GM12878 (cell line): Measurements from ENCODE around the gene CSNK1A1. TPM values are rescaled to one million over a fixed set of nuclear protein-coding genes. Genes with fewer than 3 reads are reported as not detected.

ENCODE experiments used
- ATAC-seq: fragments of 200-7000 bp; cut with Tn5 transposase; 3 replicates; pipeline ENCODE4 v1.9.1; 2020; ENCODE audit warnings: mild to moderate bottlenecking, moderate library complexity
- BruUV-seq: library from RNA; stranded (reverse); fragments of 400-500 nt; replicated peaks from 2 replicates; lab custom pipeline; 2021; lab: Mats Ljungman, UMichigan
- CTCF ChIA-PET: fragments of 300-600 bp; sonication (Branson Sonifier 250); formaldehyde crosslinking; extraction: SDS; loops from one replicate; lab custom pipeline; 2021; ENCODE audit warnings: inconsistent platforms; lab: Yijun Ruan, JAX
- POLR2A ChIA-PET: fragments of 350-600 bp; formaldehyde crosslinking; extraction: SDS; loops from one replicate; lab custom pipeline; 2021; ENCODE audit warnings: inconsistent platforms; lab: Charles Lee
- RAD21 ChIA-PET: fragments of 300-600 bp; sonication (Branson Sonifier 250); formaldehyde crosslinking; loops from one replicate; lab custom pipeline; 2023; ENCODE audit warnings: antibody characterized with exemption; ENCODE audit not compliant: unreplicated experiment; lab: Charles Lee
- SMC1A ChIA-PET: fragments of 300-600 bp; sonication (Branson Sonifier 250); formaldehyde crosslinking; loops from one replicate; lab custom pipeline; 2023; ENCODE audit not compliant: unreplicated experiment, uncharacterized antibody; lab: Charles Lee
- DNase-seq: peaks from one replicate; pipeline ENCODE4 v3.0.0-alpha.2; 2011; ENCODE audit warnings: low read depth, low spot score
- FAIRE-seq: peaks from 3 replicates; lab custom pipeline; 2011; peaks lifted over from hg19 to GRCh38; lab: Jason Lieb, UNC
- H2AFZ ChIP-seq: 2 replicates; pipeline ENCODE4 v1.6.0; 2011; ENCODE audit warnings: low read depth, low read length, control low read depth; ENCODE audit not compliant: control insufficient read depth
- H3K27ac ChIP-seq: 2 replicates; pipeline ENCODE4 v1.5.1; 2011; ENCODE audit warnings: control low read depth; ENCODE audit not compliant: control insufficient read depth, insufficient read depth
- H3K27me3 ChIP-seq, 2 experiments: replicated peaks in 1 of 2; 2 replicates each; pipeline versions ENCODE4 v1.6.0 to v1.6.1; 2011; ENCODE audit warnings: low read length in 1 of 2; ENCODE audit not compliant: control insufficient read depth in 2 of 2, insufficient read depth in 2 of 2
- H3K36me3 ChIP-seq, 2 experiments: 2 replicates each; pipeline ENCODE4 v1.5.1; 2011; ENCODE audit warnings: low read length in 1 of 2; ENCODE audit not compliant: control insufficient read depth in 2 of 2, insufficient read depth in 2 of 2
- H3K4me1 ChIP-seq: 2 replicates; pipeline ENCODE4 v1.6.1; 2011; ENCODE audit warnings: mild to moderate bottlenecking, low read length, moderate library complexity, mixed read lengths; ENCODE audit not compliant: control insufficient read depth, insufficient read depth
- H3K4me2 ChIP-seq: 2 replicates; pipeline ENCODE4 v1.6.0; 2011; ENCODE audit warnings: control low read depth; ENCODE audit not compliant: control insufficient read depth, insufficient read depth
- H3K4me3 ChIP-seq: fragments of 200-600 bp; sonication (generic); 2 replicates; pipeline ENCODE4 v1.5.1; 2016
- H3K79me2 ChIP-seq: 2 replicates; pipeline ENCODE4 v1.6.0; 2011; ENCODE audit warnings: low read length; ENCODE audit not compliant: control insufficient read depth, insufficient read depth
- H3K9ac ChIP-seq: 2 replicates; pipeline ENCODE4 v1.8.0; 2011; ENCODE audit warnings: low read length, control low read depth, mixed read lengths; ENCODE audit not compliant: control insufficient read depth, insufficient read depth
- H3K9me3 ChIP-seq: replicated peaks from 3 replicates; pipeline ENCODE4 v1.5.1; 2011; ENCODE audit warnings: mild to moderate bottlenecking, low read length; ENCODE audit not compliant: control insufficient read depth, insufficient read depth
- H4K20me1 ChIP-seq: 2 replicates; pipeline ENCODE4 v1.6.0; 2011; ENCODE audit not compliant: control insufficient read depth, insufficient read depth
- CHD2 ChIP-seq: IDR thresholded peaks from 2 replicates; pipeline ENCODE4 v1.6.1; 2011; ENCODE audit warnings: low read depth, low read length, improper control_type of control experiment, borderline replicate concordance
- CREM ChIP-seq: IDR thresholded peaks from 2 replicates; pipeline ENCODE4 v1.6.1; 2014; ENCODE audit warnings: antibody characterized with exemption, low read depth
- GABPA ChIP-seq: IDR thresholded peaks from 2 replicates; pipeline ENCODE4 v1.6.1; 2014; ENCODE audit warnings: antibody characterized with exemption, low read depth, mild to moderate bottlenecking, inconsistent platforms
- IKZF1 ChIP-seq: fragments of 450-650 bp; conservative IDR thresholded peaks from 2 replicates; pipeline ENCODE4 v1.6.1; 2017; ENCODE audit warnings: antibody characterized with exemption, mild to moderate bottlenecking
- IRF3 ChIP-seq: fragments of 450-650 bp; IDR thresholded peaks from 2 replicates; pipeline ENCODE4 v1.6.1; 2014; ENCODE audit warnings: mild to moderate bottlenecking
- MEF2B ChIP-seq: fragments of 450-650 bp; IDR thresholded peaks from 2 replicates; pipeline ENCODE4 v1.6.1; 2018; ENCODE audit warnings: mild to moderate bottlenecking, moderate library complexity; ENCODE audit not compliant: partially characterized antibody, poor library complexity, severe bottlenecking
- MTA3 ChIP-seq: IDR thresholded peaks from 2 replicates; pipeline ENCODE4 v1.6.1; 2012; ENCODE audit warnings: low read length, inconsistent platforms, borderline replicate concordance
- POLR2A ChIP-seq: IDR thresholded peaks from 2 replicates; pipeline ENCODE4 v1.6.1; 2011; ENCODE audit warnings: low read depth, mild to moderate bottlenecking, low read length
- RELA ChIP-seq: fragments of 450-650 bp; IDR thresholded peaks from 2 replicates; pipeline ENCODE4 v1.8.0; 2014; ENCODE audit warnings: borderline replicate concordance; ENCODE audit not compliant: partially characterized antibody
- SMAD1 ChIP-seq: fragments of 450-650 bp; IDR thresholded peaks from 2 replicates; pipeline ENCODE4 v1.6.1; 2018; ENCODE audit warnings: mild to moderate bottlenecking, low read depth; ENCODE audit not compliant: partially characterized antibody
- SRF ChIP-seq, 2 experiments: IDR thresholded peaks; 2 replicates each; pipeline ENCODE4 v1.6.1; 2011; ENCODE audit warnings: low read depth in 2 of 2, low read length in 2 of 2, mild to moderate bottlenecking in 1 of 2, moderate library complexity in 1 of 2
- TCF12 ChIP-seq: IDR thresholded peaks from 2 replicates; pipeline ENCODE4 v1.6.1; 2011; ENCODE audit warnings: low read depth, mild to moderate bottlenecking, low read length
- ZNF592 ChIP-seq: fragments of 450-650 bp; IDR thresholded peaks from 2 replicates; pipeline ENCODE4 v1.6.1; 2017; ENCODE audit warnings: mild to moderate bottlenecking, moderate library complexity
- WGBS: methylation state at CpG from one replicate; pipeline ENCODE4 v1.1.6; 2016; ENCODE audit warnings: low lambda C conversion rate; ENCODE audit not compliant: insufficient replicate concordance, insufficient coverage; ENCODE audit errors: missing lambda C conversion rate; 5-methylcytosine and 5-hydroxymethylcytosine counted together
- in situ Hi-C: fragments of 300-500 bp; cut with MboI; formaldehyde crosslinking; loops from 9 replicates; pipeline ENCODE4 v1.14.3; 2018; ENCODE audit warnings: mixed read lengths
- intact Hi-C: fragments of 100-400 bp; cut with micrococcal nuclease; formaldehyde crosslinking; loops from one replicate; pipeline ENCODE4 v1.14.2; 2022; ENCODE audit not compliant: unreplicated experiment
- polyA plus RNA-seq, 11 experiments: library from polyadenylated mRNA; depleted of rRNA in 4 of 11; unstranded in 6 of 11; stranded (reverse) in 5 of 11; fragments of >200 nt; fragmentation: Nextera tagmentation in 4 of 11; fragmentation: Illumina TruSeq in 1 of 11; extraction: Ambion mirVana in 4 of 11; extraction: Trizol in 1 of 11; gene quantifications; 1 replicate in 1 of 11; 2 replicates in 10 of 11; pipeline versions ENCODE4 v1.2.1 to v1.2.3, GENCODE V29; 2011 to 2016; ENCODE audit warnings: inconsistent platforms in 2 of 11, missing spikeins in 2 of 11, low read depth in 1 of 11
- total RNA-seq, 4 experiments: library from RNA; depleted of rRNA in 3 of 4; stranded (reverse); fragments of >200 nt in 3 of 4; fragmentation: Illumina TruSeq in 1 of 4; extraction: Trizol in 1 of 4; gene quantifications; 2 replicates each; pipeline versions ENCODE4 v1.2.1 to v1.2.3, GENCODE V29; 2013 to 2021
- TF ChIP-seq, protein P1 (sequence below): fragments of 450-650 bp; conservative IDR thresholded peaks from 2 replicates; pipeline ENCODE4 v1.6.1; 2017; ENCODE audit warnings: mild to moderate bottlenecking, moderate library complexity

Gene CSNK1A1
- total and polyA plus RNA-seq, 10 of the 15 experiments (the other 5 are each of a cell fraction or from before 2014, with no cell fraction given): 53.3 to 155 (median 133) TPM

- RAD21 ChIA-PET: no interaction called here
- DNase-seq: no peak
- no peak for TF ChIP-seq RELA
- no peak for TF ChIP-seq POLR2A
- no peak for TF ChIP-seq IKZF1
- no peak for TF ChIP-seq ZNF592
- TF ChIP-seq TCF12: no peak
- TF ChIP-seq MEF2B: no peak
- no peak for TF ChIP-seq SMAD1
- TF ChIP-seq, protein P1, sequence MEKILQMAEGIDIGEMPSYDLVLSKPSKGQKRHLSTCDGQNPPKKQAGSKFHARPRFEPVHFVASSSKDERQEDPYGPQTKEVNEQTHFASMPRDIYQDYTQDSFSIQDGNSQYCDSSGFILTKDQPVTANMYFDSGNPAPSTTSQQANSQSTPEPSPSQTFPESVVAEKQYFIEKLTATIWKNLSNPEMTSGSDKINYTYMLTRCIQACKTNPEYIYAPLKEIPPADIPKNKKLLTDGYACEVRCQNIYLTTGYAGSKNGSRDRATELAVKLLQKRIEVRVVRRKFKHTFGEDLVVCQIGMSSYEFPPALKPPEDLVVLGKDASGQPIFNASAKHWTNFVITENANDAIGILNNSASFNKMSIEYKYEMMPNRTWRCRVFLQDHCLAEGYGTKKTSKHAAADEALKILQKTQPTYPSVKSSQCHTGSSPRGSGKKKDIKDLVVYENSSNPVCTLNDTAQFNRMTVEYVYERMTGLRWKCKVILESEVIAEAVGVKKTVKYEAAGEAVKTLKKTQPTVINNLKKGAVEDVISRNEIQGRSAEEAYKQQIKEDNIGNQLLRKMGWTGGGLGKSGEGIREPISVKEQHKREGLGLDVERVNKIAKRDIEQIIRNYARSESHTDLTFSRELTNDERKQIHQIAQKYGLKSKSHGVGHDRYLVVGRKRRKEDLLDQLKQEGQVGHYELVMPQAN: no peak
- no peak for TF ChIP-seq CHD2
- no peak for TF ChIP-seq GABPA
- TF ChIP-seq CREM: no peak
- TF ChIP-seq MTA3: no peak
- TF ChIP-seq SRF (IDR thresholded peaks at IDR 0.05; ENCODE audit: low read depth in 2 of 2, low read length in 2 of 2): no peak
- no peak for TF ChIP-seq IRF3
- WGBS: 91% methylated on average over 9 of the region's 9 CpGs
- H3K79me2 ChIP-seq: no peaks in the 10 kb centered on the region
- intact Hi-C loops (no loop called here), in situ Hi-C loops (no loop called here)
- peaks cover 0 to 2% of the 10 kb centered on the region in 2 experiments; a peak in 2 of 4 replicates for H3K27me3 ChIP-seq
- no peak; the same call in 2 of the 3 replicates for ATAC-seq
- POLR2A ChIA-PET: no interaction called here
- H3K9me3 ChIP-seq: no peaks in the 10 kb centered on the region
- H3K4me2 ChIP-seq: no peak overlapping the region
- H3K4me3 ChIP-seq: no peak overlapping the region
- peak; percentile 35 for FAIRE-seq
- peaks cover 4% of the 10 kb centered on the region for H3K4me1 ChIP-seq
- H2AFZ ChIP-seq: no peak overlapping the region
- H3K27ac ChIP-seq: no peak overlapping the region
- SMC1A ChIA-PET: interaction anchor here (1.5 to 1.7 kb wide), 3 partner anchors 9 to 19 kb away, joined by 3 to 5 read pairs (median 5); no protein-coding TSS in a partner anchor
- H3K9ac ChIP-seq: no peak overlapping the region
- CTCF ChIA-PET: interaction anchor here (0.7 to 8.2 kb wide), 5 partner anchors 11 to 147 kb away, joined by 3 to 31 read pairs (median 3); no protein-coding TSS in a partner anchor
- no peaks in the 10 kb centered on the region for H4K20me1 ChIP-seq
- H3K36me3 ChIP-seq: no peaks in the 10 kb centered on the region
- BruUV-seq: no TSS peak
Observed at GRCh38 chr5:149581931-149582768, 30.9 kb upstream of the CSNK1A1 start.
